ENCODE data around the gene AGBL1.

AGBL1 gene

GRCh38 chr15:86163816-86164215 lies 84.1 kb downstream of the AGBL1 start:
- no peak for DNase-seq (ENCODE audit: low spot score)

GRCh38 chr15:86164232-86164898 lies 84.7 kb downstream of the AGBL1 start:
- DNase-seq (ENCODE audit: low spot score), result peak; percentile 9

- DNase-seq (ENCODE audit: low spot score), result no peak
Observed at GRCh38 chr15:86165265-86166211, 85.9 kb downstream of the AGBL1 start.

- DNase-seq (ENCODE audit: low spot score), result no peak
Observed at GRCh38 chr15:86167841-86168240, 88.2 kb downstream of the AGBL1 start.

GRCh38 chr15:86178845-86179244 lies 99.2 kb downstream of the AGBL1 start:
- DNase-seq (ENCODE audit: low spot score), result peak; percentile 19

GRCh38 chr15:86183596-86184491 lies 104.2 kb downstream of the AGBL1 start:
- peak; percentile 24 for DNase-seq (ENCODE audit: low spot score)

GRCh38 chr15:86193716-86194380 lies 114.2 kb downstream of the AGBL1 start:
- DNase-seq (ENCODE audit: low spot score), result peak; percentile 2

GRCh38 chr15:86197770-86198169 lies 118.1 kb downstream of the AGBL1 start:
- DNase-seq (ENCODE audit: low spot score), result peak; percentile 1

- no peak for DNase-seq (ENCODE audit: low spot score)
Observed at GRCh38 chr15:86199467-86200145, 119.9 kb downstream of the AGBL1 start.

GRCh38 chr15:86201313-86202008 lies 121.8 kb downstream of the AGBL1 start:
- DNase-seq (ENCODE audit: low spot score), result no peak

- DNase-seq (ENCODE audit: low spot score), result no peak
Observed at GRCh38 chr15:86203462-86203861, 123.8 kb downstream of the AGBL1 start.

- DNase-seq (ENCODE audit: low spot score), result no peak
Observed at GRCh38 chr15:86205096-86205495, 125.4 kb downstream of the AGBL1 start.

- DNase-seq (ENCODE audit: low spot score), result no peak
Observed at GRCh38 chr15:86213420-86213819, 133.7 kb downstream of the AGBL1 start.

- DNase-seq (ENCODE audit: low spot score), result no peak
Observed at GRCh38 chr15:86213888-86214287, 134.2 kb downstream of the AGBL1 start.

- no peak for DNase-seq (ENCODE audit: low spot score)
Observed at GRCh38 chr15:86221119-86221518, 141.4 kb downstream of the AGBL1 start.

GRCh38 chr15:86229306-86229705 lies 149.6 kb downstream of the AGBL1 start:
- DNase-seq (ENCODE audit: low spot score), result no peak

- DNase-seq (ENCODE audit: low spot score), result no peak
Observed at GRCh38 chr15:86229936-86230335, 150.3 kb downstream of the AGBL1 start.

- DNase-seq (ENCODE audit: low spot score), result peak; percentile 49
Observed at GRCh38 chr15:86231864-86232721, 152.4 kb downstream of the AGBL1 start.

- DNase-seq (ENCODE audit: low spot score), result no peak
Observed at GRCh38 chr15:86235667-86236066, 156.0 kb downstream of the AGBL1 start.

Data from RKO (cell line).